ACC112 (cell line): ENCODE measurements around the gene BCL3.
A peak's percentile ranks its signal among the peaks of the same experiment; 100 is the strongest.
"Not testable (repeated sequence)": the region's sequence is repeated elsewhere in the genome, so short reads cannot be mapped to it uniquely, and the experiment has no call there.

Experiments
- H2AFZ ChIP-seq: fragments of 200-600 bp; sonication (generic); one replicate; pipeline ENCODE4 v1.6.0; 2017; ENCODE audit warnings: antibody characterized with exemption, low read length; ENCODE audit not compliant: unreplicated experiment
- H3K27ac ChIP-seq: fragments of 200-600 bp; sonication (generic); 2 replicates; pipeline ENCODE4 v1.5.1; 2014; ENCODE audit warnings: low read depth, mild to moderate bottlenecking, antibody characterized with exemption, low read length, moderate library complexity
- H3K27me3 ChIP-seq: fragments of 200-600 bp; sonication (generic); 2 replicates; pipeline ENCODE4 v1.6.1; 2014; ENCODE audit warnings: mild to moderate bottlenecking, antibody characterized with exemption, low read length, moderate library complexity, mixed read lengths; ENCODE audit not compliant: insufficient read depth
- H3K36me3 ChIP-seq: fragments of 200-600 bp; sonication (generic); 2 replicates; pipeline ENCODE4 v1.6.1; 2016; ENCODE audit warnings: mild to moderate bottlenecking, antibody characterized with exemption, low read length, moderate library complexity, mixed read lengths; ENCODE audit not compliant: insufficient read depth
- H3K4me1 ChIP-seq: fragments of 200-600 bp; sonication (generic); one replicate; pipeline ENCODE4 v1.6.1; 2016; ENCODE audit warnings: low read length, mixed read lengths; ENCODE audit not compliant: insufficient read depth, unreplicated experiment, control insufficient read depth
- H3K4me3 ChIP-seq: fragments of 200-600 bp; sonication (generic); 2 replicates; pipeline ENCODE4 v1.5.1; 2014; ENCODE audit warnings: mild to moderate bottlenecking, low read depth, low read length
- H3K79me2 ChIP-seq: fragments of 200-600 bp; sonication (generic); one replicate; pipeline ENCODE4 v1.6.0; 2016; ENCODE audit warnings: low read length; ENCODE audit not compliant: control insufficient read depth, unreplicated experiment, insufficient read depth

The BCL3 gene

DNA sequence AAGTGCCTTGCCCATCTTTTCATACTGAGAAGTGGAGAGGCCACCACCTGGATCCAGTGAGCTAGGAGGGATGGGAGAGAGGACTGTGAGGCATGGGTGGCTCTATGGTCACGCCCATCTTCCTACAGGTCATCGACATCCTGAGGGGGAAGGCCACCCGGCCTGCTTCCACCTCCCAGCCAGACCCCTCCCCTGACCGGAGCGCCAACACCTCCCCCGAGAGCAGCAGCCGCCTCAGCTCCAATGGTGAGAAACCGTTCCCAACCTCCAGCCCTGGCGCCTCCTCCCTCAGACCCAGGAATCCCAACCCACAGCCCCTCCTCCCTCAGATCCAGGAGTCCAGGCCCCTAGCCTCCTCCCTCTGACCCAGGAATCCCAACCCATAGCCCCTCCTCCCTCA, 10.1 kb downstream of the BCL3 start:
- no peak overlapping the region for H2AFZ ChIP-seq
- peaks cover 32% of the 10 kb centered on the region for H3K4me1 ChIP-seq
- H3K27ac ChIP-seq: no peak overlapping the region
- H3K27me3 ChIP-seq: no peaks in the 10 kb centered on the region
- H3K36me3 ChIP-seq: peaks cover 7% of the 10 kb centered on the region; the same call in 1 of the 2 replicates
- no peak overlapping the region for H3K4me3 ChIP-seq
- peaks cover 12% of the 10 kb centered on the region for H3K79me2 ChIP-seq

DNA sequence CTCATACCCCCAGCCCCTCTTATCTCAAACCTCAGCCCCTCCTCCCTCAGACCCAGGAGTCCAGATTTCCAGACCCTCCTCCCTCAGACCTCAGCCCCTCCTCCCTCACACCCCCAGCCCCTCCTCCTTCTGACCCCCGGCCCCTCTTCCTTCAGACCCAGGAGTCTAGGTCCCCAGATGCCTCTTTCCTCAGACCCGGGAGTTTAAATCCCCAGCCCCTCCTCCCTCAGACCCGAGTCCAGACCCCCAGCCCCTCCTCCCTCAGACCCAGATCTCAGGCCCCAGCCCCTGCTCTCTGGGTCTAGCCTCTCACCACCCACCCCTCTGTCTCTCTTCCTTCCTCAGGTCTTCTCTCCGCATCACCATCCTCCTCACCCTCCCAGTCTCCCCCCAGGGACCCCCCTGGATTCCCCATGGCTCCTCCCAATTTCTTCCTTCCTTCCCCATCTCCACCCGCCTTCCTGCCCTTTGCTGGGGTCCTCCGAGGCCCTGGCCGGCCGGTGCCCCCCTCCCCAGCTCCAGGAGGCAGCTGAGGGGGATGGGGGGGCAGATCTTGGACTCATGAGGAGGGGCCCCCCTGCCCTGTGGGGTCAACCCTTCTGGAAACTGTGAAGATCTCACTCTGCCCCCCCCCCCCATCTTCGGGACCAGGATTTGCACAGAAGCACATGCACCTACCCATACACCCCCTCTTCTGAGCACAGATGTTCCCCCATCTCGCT, 10.7 kb downstream of the BCL3 start:
- Histone ChIP-seq H3K27me3 (no peaks in the 10 kb centered on the region), H3K36me3 (peaks cover 7% of the 10 kb centered on the region; the same call in 1 of the 2 replicates), H3K27ac (no peak overlapping the region), H2AFZ (no peak overlapping the region), H3K4me1 (peaks cover 27% of the 10 kb centered on the region), H3K79me2 (peaks cover 12% of the 10 kb centered on the region), H3K4me3 (no peak overlapping the region)

GRCh38 chr19:44762038-44762437, 13.5 kb downstream of the BCL3 start:
- no peaks in the 10 kb centered on the region for H3K27me3 ChIP-seq
- H3K36me3 ChIP-seq: peaks cover 4% of the 10 kb centered on the region; the same call in 1 of the 2 replicates
- peaks cover 10% of the 10 kb centered on the region for H3K4me1 ChIP-seq
- H3K27ac ChIP-seq: no peak overlapping the region
- H3K4me3 ChIP-seq: no peak overlapping the region
- no peaks in the 10 kb centered on the region for H3K79me2 ChIP-seq
- no peak overlapping the region for H2AFZ ChIP-seq

DNA sequence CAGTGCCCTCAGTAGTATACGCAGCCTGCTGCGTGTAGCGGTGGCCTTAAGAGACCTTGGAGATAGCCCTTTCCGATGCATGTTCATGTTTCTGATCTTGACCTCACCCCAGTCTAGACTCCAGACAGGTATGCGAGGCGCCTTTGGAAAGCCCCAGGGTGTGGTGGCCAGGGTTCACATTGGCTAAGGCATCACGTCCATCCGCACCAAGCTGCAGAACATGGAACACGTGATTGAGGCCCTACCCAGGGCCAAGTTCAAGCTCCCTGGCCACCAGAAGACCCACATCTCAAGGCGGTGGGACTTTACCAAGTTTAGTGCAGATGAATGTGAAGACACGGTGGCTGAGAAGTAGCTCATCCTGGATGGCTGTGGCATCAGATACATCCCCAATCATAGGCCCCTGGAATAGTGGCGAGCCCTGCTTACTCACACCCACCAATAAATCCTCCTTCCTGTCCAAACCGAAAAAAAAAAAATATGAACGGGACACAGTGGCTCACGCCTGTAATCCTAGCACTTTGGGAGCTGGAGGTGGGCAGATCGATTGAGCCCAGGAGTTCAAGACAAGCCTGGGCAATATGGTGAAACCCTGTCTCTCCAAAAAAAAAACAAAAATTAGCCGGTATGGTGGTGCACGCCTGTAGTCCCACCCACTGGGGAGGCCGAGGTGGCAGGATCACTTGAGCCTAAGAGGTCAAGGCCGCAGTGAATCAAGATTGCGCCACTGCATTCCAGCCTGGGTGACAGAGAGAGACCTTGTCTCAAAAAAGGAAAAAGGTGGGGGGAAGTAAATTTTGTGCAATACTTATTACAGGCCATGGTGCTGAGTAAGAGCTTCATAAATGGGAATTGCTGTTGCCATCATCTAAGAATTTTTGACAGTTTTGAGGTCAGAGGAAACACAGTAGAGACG, 16.8 kb downstream of the BCL3 start:
- Histone ChIP-seq H3K4me1 (peaks cover 4% of the 10 kb centered on the region), H3K36me3 (no peaks in the 10 kb centered on the region), H3K27ac (no peak overlapping the region), H2AFZ (no peak overlapping the region), H3K27me3 (no peaks in the 10 kb centered on the region), H3K79me2 (no peaks in the 10 kb centered on the region), H3K4me3 (no peak overlapping the region)

GRCh38 chr19:44765949-44766335, 17.4 kb downstream of the BCL3 start:
- Histone ChIP-seq H3K4me1 (peaks cover 2% of the 10 kb centered on the region), H3K36me3 (no peaks in the 10 kb centered on the region), H3K27me3 (no peaks in the 10 kb centered on the region), H3K4me3 (no peak overlapping the region), H3K79me2 (no peaks in the 10 kb centered on the region), H3K27ac (no peak overlapping the region), H2AFZ (no peak overlapping the region)

DNA sequence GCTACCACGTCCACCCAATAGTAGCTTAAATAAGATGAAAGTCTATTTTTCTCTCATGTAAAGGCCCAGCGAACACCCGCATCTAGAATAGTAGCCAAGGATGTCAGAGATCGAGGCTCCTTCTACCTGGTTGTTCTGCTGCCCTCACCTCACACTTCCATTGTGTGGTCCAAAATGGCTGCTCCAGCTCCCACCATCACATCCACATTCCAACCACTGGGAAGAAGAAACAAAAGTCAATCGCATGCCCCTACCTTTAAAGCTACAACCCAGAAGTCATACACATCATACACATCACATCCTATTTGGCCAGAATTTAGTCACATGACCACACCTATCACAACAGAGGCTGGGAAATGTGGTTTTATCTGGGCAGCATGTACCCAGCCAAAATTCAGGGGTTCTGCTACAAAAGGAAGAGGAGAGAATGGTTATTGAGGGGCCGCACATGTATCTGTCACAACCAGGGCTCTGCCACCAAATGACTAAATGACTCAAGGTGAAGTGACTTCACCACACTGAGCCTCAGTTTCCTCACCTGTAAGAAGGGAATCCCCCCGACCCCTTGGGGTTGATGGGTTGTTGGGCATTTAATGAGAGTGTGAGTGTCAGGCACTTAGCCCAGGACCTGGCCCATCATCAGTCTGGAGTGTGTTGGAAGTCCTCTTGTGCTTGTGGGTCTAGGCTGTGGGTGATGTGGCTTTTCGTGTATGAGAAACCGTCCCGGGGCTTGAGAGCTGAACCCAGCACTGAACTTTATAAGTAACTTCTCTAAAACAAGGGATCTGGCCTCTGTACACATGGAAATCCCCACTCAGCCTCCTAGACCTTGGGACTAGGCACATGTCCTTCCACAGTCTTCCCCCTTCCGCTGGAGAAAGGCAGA, 19.0 kb downstream of the BCL3 start:
- no peak overlapping the region for H2AFZ ChIP-seq
- H3K27me3 ChIP-seq: no peaks in the 10 kb centered on the region
- no peaks in the 10 kb centered on the region for H3K36me3 ChIP-seq

GRCh38 chr19:44770550-44771257, 22.2 kb downstream of the BCL3 start:
- H3K36me3 ChIP-seq: no peaks in the 10 kb centered on the region
- H3K79me2 ChIP-seq: no peaks in the 10 kb centered on the region
- H3K4me1 ChIP-seq: peaks cover 18% of the 10 kb centered on the region
- no peaks in the 10 kb centered on the region for H3K27me3 ChIP-seq
- H3K4me3 ChIP-seq: no peak overlapping the region
- H2AFZ ChIP-seq: peak overlapping the region; percentile 68
- no peak overlapping the region; the same call in 1 of the 2 replicates for H3K27ac ChIP-seq

More for the DNA sequence above, 19.0 kb downstream of the BCL3 start:
- no peak overlapping the region for H3K4me3 ChIP-seq
- peaks cover 4% of the 10 kb centered on the region for H3K4me1 ChIP-seq
- H3K79me2 ChIP-seq: no peaks in the 10 kb centered on the region
- H3K27ac ChIP-seq: no peak overlapping the region

DNA sequence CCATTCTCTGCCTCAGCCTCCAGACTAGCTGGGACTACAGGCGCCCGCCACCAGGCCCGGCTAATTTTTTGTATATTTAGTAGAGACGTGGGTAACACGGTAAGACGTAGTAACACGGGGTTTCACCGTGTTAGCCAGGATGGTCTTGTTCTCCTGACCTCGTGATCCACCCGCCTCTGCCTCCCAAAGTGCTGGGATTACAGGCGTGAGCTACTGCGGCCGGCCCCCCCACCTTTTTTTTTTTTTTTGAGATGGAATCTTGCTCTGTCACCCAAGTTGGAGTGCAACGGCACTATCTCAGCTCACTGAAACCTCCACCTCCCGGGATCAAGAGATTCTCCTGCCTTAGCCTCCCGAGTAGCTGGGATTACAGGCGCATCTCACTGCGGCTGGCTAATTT, 23.6 kb downstream of the BCL3 start:
- not testable (repeated sequence) for H3K4me3 ChIP-seq, H3K36me3 ChIP-seq, H3K27me3 ChIP-seq, H3K27ac ChIP-seq, H2AFZ ChIP-seq, H3K79me2 ChIP-seq
- H3K4me1 ChIP-seq: peaks cover 18% of the 10 kb centered on the region

GRCh38 chr19:44772959-44773358, 24.5 kb downstream of the BCL3 start:
- H3K27ac ChIP-seq: no peak overlapping the region
- no peak overlapping the region for H3K4me3 ChIP-seq
- H3K4me1 ChIP-seq: peaks cover 18% of the 10 kb centered on the region
- H3K36me3 ChIP-seq: no peaks in the 10 kb centered on the region
- H3K79me2 ChIP-seq: no peaks in the 10 kb centered on the region
- no peaks in the 10 kb centered on the region for H3K27me3 ChIP-seq
- no peak overlapping the region for H2AFZ ChIP-seq
